Panc1 (cell line): ENCODE measurements around the gene HMX1. TPM values are rescaled to one million over a fixed set of nuclear protein-coding genes. Genes with fewer than 3 reads are reported as not detected.

Experiments
- ATAC-seq: fragments of 200-7000 bp; cut with Tn5 transposase; 2 replicates; pipeline ENCODE4 v1.9.1; 2020; ENCODE audit warnings: mild to moderate bottlenecking, moderate library complexity
- BruUV-seq: library from RNA; stranded (reverse); fragments of 400-500 nt; replicated peaks from 2 replicates; lab custom pipeline; 2021; lab: Mats Ljungman, UMichigan
- CTCF ChIA-PET: fragments of 300-600 bp; sonication (Branson Sonifier 250); formaldehyde crosslinking; loops from one replicate; lab custom pipeline; 2022; ENCODE audit warnings: antibody characterized with exemption; lab: Charles Lee
- POLR2A ChIA-PET: fragments of 300-600 bp; sonication (Branson Sonifier 250); formaldehyde crosslinking; loops from one replicate; lab custom pipeline; 2022; ENCODE audit warnings: antibody characterized with exemption; lab: Charles Lee
- DNase-seq: peaks from one replicate; pipeline ENCODE4 v3.0.0-alpha.2; 2010; ENCODE audit warnings: low read depth, low spot score
- H3K27ac ChIP-seq: 2 replicates; pipeline ENCODE4 v1.5.1; 2011; ENCODE audit warnings: mild to moderate bottlenecking, low read length, inconsistent platforms
- H3K27me3 ChIP-seq: fragments of 200-500 bp; sonication (Bioruptor generic); 2 replicates; pipeline ENCODE4 v1.6.0; 2014; ENCODE audit warnings: low read length, inconsistent platforms; ENCODE audit not compliant: control insufficient read depth, insufficient read depth
- H3K36me3 ChIP-seq: fragments of 200-500 bp; sonication (Bioruptor generic); 2 replicates; pipeline ENCODE4 v1.5.1; 2014; ENCODE audit warnings: inconsistent platforms, mild to moderate bottlenecking, low read length, moderate library complexity; ENCODE audit not compliant: control insufficient read depth, insufficient read depth
- H3K4me1 ChIP-seq: 2 replicates; pipeline ENCODE4 v1.5.1; 2011; ENCODE audit warnings: inconsistent platforms, mild to moderate bottlenecking, low read length, moderate library complexity; ENCODE audit not compliant: control insufficient read depth, insufficient read depth
- H3K4me3 ChIP-seq, 2 experiments: 2 replicates each; pipeline ENCODE4 v1.5.1; 2011 to 2012; ENCODE audit warnings: low read depth in 2 of 2, low read length in 2 of 2, mild to moderate bottlenecking in 2 of 2, inconsistent platforms in 1 of 2, moderate library complexity in 1 of 2
- H3K9me3 ChIP-seq: fragments of 200-500 bp; sonication (Bioruptor generic); 2 replicates; pipeline ENCODE4 v1.5.1; 2014; ENCODE audit warnings: low read depth, mild to moderate bottlenecking, inconsistent platforms, low read length, moderate library complexity; ENCODE audit not compliant: control insufficient read depth, insufficient read depth
- POLR2AphosphoS5 ChIP-seq: IDR thresholded peaks from 2 replicates; pipeline ENCODE4 v1.6.1; 2012; ENCODE audit warnings: mild to moderate bottlenecking, low read depth, low read length, moderate library complexity
- SIN3A ChIP-seq: IDR thresholded peaks from 2 replicates; pipeline ENCODE4 v1.6.1; 2012; ENCODE audit warnings: low read depth, mild to moderate bottlenecking, low read length, moderate library complexity, borderline replicate concordance; ENCODE audit not compliant: insufficient read depth
- TCF7L2 ChIP-seq: IDR thresholded peaks from 2 replicates; pipeline ENCODE4 v1.6.1; 2011; ENCODE audit warnings: mild to moderate bottlenecking, low read depth, low read length, inconsistent platforms
- in situ Hi-C: cut with HindIII; loops from 2 replicates; pipeline ENCODE4 v1.10.0; 2016; ENCODE audit warnings: low sequenced_read_pairs, low pct_unique_long_range_greater_than_20kb
- intact Hi-C: fragments of 100-400 bp; cut with micrococcal nuclease; formaldehyde crosslinking; loops from one replicate; pipeline ENCODE4 v1.10.0; 2022; ENCODE audit not compliant: unreplicated experiment
- total RNA-seq: library from RNA; stranded (reverse); gene quantifications from one replicate; pipeline ENCODE4 v1.2.1, GENCODE V29; 2021; ENCODE audit not compliant: unreplicated experiment
- TF ChIP-seq, protein P1 (sequence below): fragments of 450-650 bp; IDR thresholded peaks from 2 replicates; pipeline ENCODE4 v1.5.1; 2017; ENCODE audit warnings: mild to moderate bottlenecking
- TF ChIP-seq, protein P2 (sequence below), 2 experiments: IDR thresholded peaks; 2 replicates each; pipeline ENCODE4 v1.6.1; 2011 to 2012; ENCODE audit warnings: low read depth in 2 of 2, control low read depth in 1 of 2, low read length in 1 of 2, mild to moderate bottlenecking in 1 of 2, moderate library complexity in 1 of 2; ENCODE audit not compliant: insufficient read depth in 1 of 2

HMX1 gene
- total RNA-seq, 1 experiment from 2014 or later, result not detected

DNA sequence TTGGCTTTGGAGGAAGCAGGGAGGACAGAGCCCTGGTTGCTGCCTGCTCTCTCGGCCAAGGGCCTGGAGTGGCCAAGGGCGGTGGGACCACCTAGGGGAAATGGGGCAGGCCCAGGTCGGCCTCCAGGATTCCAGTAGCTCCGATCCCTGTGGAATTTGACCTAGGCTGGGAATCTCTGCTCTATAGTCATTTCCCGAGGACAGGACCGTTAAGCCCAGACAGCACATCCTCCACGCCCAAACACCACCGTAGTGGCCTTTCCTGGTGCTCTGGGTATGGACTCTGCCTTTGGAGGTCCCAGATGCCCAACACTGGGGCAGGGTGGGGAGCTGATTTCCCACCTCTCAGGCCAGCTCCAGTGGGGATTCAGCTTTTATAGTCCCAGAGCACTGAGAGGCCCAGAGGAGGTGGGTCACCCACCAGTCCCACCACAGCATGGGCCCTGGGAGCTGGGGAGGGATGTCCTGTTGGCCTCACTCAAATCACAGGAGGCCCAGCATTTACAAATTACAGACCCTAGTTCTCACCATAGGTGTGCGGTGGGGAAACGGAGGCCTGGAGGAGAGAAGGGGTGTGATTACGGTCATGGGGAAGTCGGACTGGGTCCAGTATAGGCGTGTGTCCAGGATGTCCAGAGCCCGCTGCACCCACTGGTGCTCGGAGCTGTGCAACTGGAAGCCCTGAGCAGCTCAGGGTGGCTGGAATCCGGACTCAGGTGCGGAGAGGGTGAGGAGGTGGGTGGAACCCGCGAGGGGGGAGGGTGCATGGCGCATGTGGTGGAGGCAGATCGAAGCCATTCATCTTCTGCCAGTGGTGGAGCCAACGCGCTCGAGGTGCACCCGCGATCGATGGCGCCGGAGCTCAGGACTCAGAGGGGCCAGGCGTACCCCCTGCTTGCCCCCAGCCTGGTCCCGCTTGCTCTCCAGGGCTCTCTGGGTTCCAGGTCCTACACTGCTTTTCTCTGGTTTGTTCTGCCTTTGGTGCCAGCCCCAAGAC, 7.7 kb downstream of the HMX1 start:
- ATAC-seq (no peak), DNase-seq (no peak)
- no TSS peak for BruUV-seq
- POLR2A ChIA-PET, result no interaction called here
- no peak overlapping the region for H3K4me3 ChIP-seq
- TF ChIP-seq, protein P1, sequence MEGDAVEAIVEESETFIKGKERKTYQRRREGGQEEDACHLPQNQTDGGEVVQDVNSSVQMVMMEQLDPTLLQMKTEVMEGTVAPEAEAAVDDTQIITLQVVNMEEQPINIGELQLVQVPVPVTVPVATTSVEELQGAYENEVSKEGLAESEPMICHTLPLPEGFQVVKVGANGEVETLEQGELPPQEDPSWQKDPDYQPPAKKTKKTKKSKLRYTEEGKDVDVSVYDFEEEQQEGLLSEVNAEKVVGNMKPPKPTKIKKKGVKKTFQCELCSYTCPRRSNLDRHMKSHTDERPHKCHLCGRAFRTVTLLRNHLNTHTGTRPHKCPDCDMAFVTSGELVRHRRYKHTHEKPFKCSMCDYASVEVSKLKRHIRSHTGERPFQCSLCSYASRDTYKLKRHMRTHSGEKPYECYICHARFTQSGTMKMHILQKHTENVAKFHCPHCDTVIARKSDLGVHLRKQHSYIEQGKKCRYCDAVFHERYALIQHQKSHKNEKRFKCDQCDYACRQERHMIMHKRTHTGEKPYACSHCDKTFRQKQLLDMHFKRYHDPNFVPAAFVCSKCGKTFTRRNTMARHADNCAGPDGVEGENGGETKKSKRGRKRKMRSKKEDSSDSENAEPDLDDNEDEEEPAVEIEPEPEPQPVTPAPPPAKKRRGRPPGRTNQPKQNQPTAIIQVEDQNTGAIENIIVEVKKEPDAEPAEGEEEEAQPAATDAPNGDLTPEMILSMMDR, result no peak
- TF ChIP-seq, protein P2, sequence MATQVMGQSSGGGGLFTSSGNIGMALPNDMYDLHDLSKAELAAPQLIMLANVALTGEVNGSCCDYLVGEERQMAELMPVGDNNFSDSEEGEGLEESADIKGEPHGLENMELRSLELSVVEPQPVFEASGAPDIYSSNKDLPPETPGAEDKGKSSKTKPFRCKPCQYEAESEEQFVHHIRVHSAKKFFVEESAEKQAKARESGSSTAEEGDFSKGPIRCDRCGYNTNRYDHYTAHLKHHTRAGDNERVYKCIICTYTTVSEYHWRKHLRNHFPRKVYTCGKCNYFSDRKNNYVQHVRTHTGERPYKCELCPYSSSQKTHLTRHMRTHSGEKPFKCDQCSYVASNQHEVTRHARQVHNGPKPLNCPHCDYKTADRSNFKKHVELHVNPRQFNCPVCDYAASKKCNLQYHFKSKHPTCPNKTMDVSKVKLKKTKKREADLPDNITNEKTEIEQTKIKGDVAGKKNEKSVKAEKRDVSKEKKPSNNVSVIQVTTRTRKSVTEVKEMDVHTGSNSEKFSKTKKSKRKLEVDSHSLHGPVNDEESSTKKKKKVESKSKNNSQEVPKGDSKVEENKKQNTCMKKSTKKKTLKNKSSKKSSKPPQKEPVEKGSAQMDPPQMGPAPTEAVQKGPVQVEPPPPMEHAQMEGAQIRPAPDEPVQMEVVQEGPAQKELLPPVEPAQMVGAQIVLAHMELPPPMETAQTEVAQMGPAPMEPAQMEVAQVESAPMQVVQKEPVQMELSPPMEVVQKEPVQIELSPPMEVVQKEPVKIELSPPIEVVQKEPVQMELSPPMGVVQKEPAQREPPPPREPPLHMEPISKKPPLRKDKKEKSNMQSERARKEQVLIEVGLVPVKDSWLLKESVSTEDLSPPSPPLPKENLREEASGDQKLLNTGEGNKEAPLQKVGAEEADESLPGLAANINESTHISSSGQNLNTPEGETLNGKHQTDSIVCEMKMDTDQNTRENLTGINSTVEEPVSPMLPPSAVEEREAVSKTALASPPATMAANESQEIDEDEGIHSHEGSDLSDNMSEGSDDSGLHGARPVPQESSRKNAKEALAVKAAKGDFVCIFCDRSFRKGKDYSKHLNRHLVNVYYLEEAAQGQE (IDR thresholded peaks at IDR 0.05; ENCODE audit: insufficient read depth in 1 of 2, low read depth in 2 of 2, low read length in 1 of 2), result no peak
- no peak for TF ChIP-seq SIN3A
- TF ChIP-seq TCF7L2, result no peak
- no peak for TF ChIP-seq POLR2AphosphoS5
- H3K27ac ChIP-seq, result no peak overlapping the region
- H3K36me3 ChIP-seq, result no peaks in the 10 kb centered on the region
- H3K27me3 ChIP-seq, result no peaks in the 10 kb centered on the region
- CTCF ChIA-PET, result no interaction called here
- H3K9me3 ChIP-seq, result no peaks in the 10 kb centered on the region
- no peaks in the 10 kb centered on the region for H3K4me1 ChIP-seq
- intact Hi-C loops (no loop called here), in situ Hi-C loops (no loop called here)

DNA sequence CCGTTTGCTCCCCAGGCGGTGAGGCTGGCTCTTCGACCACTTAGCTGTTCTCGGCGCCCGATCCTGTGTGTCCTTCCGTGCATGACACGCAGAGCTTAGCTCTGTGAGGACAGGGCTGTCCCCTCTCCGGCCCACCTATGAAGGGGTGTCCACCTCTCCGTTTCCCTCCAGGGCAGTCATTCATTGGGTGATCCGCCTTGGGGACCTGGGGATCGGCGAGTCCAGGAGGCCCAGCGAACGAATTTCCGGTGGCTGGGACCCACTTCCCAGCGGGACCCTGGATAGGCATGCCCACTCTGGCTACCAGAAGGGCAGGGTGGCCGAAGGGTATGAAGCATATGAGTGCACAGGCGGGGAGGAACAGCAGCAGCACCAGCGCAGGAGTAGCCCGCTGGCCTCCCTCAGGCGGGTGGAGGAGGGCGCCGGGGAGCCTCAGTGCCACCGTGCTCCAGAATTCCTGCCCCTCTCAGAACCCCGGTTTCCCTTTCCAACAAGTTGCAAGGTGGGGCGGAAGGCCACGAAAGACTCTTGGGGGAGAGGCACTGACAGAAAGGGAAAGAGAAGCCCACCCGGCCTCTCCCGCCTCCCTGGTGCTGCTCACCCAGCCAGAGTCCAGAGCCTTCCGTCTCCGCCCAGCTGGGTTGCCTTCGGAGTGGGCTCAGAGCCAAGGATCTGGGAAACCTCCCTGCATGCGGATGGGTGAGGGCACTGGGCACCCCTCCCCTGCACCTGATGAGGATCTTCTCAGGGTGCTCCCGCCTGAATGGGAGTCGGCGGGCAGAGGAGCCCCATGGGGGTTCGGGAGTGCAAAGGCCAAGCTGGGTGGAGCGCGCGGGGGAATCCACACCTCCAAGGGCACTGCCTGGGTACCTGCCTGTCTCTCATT, 8.6 kb downstream of the HMX1 start:
- no peak for ATAC-seq
- no peak overlapping the region for H3K27ac ChIP-seq
- ChIA-PET CTCF (no interaction called here), POLR2A (no interaction called here)
- H3K36me3 ChIP-seq, result no peaks in the 10 kb centered on the region
- H3K4me3 ChIP-seq, result no peak overlapping the region
- H3K4me1 ChIP-seq, result no peaks in the 10 kb centered on the region
- DNase-seq, result no peak
- TF ChIP-seq, protein P2 (IDR thresholded peaks at IDR 0.05; ENCODE audit: insufficient read depth in 1 of 2, low read depth in 2 of 2, low read length in 1 of 2), result no peak
- TF ChIP-seq POLR2AphosphoS5, result no peak
- no peak for TF ChIP-seq TCF7L2
- TF ChIP-seq, protein P1, result no peak
- TF ChIP-seq SIN3A, result no peak
- BruUV-seq, result no TSS peak
- H3K27me3 ChIP-seq, result no peaks in the 10 kb centered on the region
- in situ Hi-C loops, result no loop called here
- intact Hi-C loops, result no loop called here
- H3K9me3 ChIP-seq, result no peaks in the 10 kb centered on the region
